Muscle of back (tissue), 11 donors: ENCODE measurements around the gene NMT1. TPM values are rescaled to one million over a fixed set of nuclear protein-coding genes. Genes with fewer than 3 reads are reported as not detected.
"Not testable (repeated sequence)": the region's sequence is repeated elsewhere in the genome, so short reads cannot be mapped to it uniquely, and the experiment has no call there.

ENCODE experiments used
- DNase-seq, 3 donors: peaks; one replicate each; pipeline versions ENCODE4 v3.0.0 to v3.0.0-alpha.2; 2013
- polyA plus RNA-seq, 10 donors: library from polyadenylated mRNA; unstranded; fragments of 120-200 nt; gene quantifications; one replicate each; pipeline ENCODE4 v1.2.1, GENCODE V29; 2013; ENCODE audit not compliant: insufficient read length in 10 of 10

NMT1 gene
- polyA plus RNA-seq, 10 donors = 31.8 to 49.7 (median 38.3) TPM

GRCh38 chr17:45117848-45118646 lies 56.9 kb downstream of the NMT1 start:
- no peak for DNase-seq

GRCh38 chr17:45118691-45119090 lies 57.6 kb downstream of the NMT1 start:
- DNase-seq = no peak

GRCh38 chr17:45119964-45120363 lies 58.8 kb downstream of the NMT1 start:
- no peak for DNase-seq

- no peak for DNase-seq
Observed at GRCh38 chr17:45120558-45120957, 59.4 kb downstream of the NMT1 start.

GRCh38 chr17:45121055-45121454 lies 59.9 kb downstream of the NMT1 start:
- DNase-seq = no peak

- DNase-seq = no peak
Observed at GRCh38 chr17:45123076-45123770, 62.1 kb downstream of the NMT1 start.

GRCh38 chr17:45123930-45124796 lies 63.0 kb downstream of the NMT1 start:
- DNase-seq = peak in 1 of 3 donors; percentile 66

GRCh38 chr17:45124797-45125122 lies 63.6 kb downstream of the NMT1 start:
- not testable (repeated sequence) for DNase-seq

GRCh38 chr17:45125509-45125908 lies 64.4 kb downstream of the NMT1 start:
- no peak for DNase-seq

- DNase-seq = no peak
Observed at GRCh38 chr17:45127207-45127547, 66.1 kb downstream of the NMT1 start.

GRCh38 chr17:45127548-45128300 lies 66.6 kb downstream of the NMT1 start:
- DNase-seq = no peak

GRCh38 chr17:45128331-45128730 lies 67.2 kb downstream of the NMT1 start:
- DNase-seq = no peak

GRCh38 chr17:45128989-45129388 lies 67.9 kb downstream of the NMT1 start:
- no peak for DNase-seq

GRCh38 chr17:45129426-45129939 lies 68.4 kb downstream of the NMT1 start:
- DNase-seq = peak in 1 of 3 donors; percentile 50

GRCh38 chr17:45129940-45130680 lies 69.0 kb downstream of the NMT1 start:
- DNase-seq = no peak

GRCh38 chr17:45130681-45131615 lies 69.8 kb downstream of the NMT1 start:
- DNase-seq = no peak

GRCh38 chr17:45131616-45132319 lies 70.7 kb downstream of the NMT1 start:
- peak in 1 of 3 donors; percentile 76 for DNase-seq

GRCh38 chr17:45132320-45132571 lies 71.1 kb downstream of the NMT1 start, which contains the start of gene PLCD3:
PLCD3 (minus strand) TSS chr17:45132515; CDS start chr17:45132410, 105 bp downstream.
- no peak for DNase-seq
